GM23248 (cell line): Measurements from ENCODE around the gene SRP9. TPM values are rescaled to one million over a fixed set of nuclear protein-coding genes. Genes with fewer than 3 reads are reported as not detected.
A peak's percentile ranks its signal among the peaks of the same experiment; 100 is the strongest.

Experiments used
- DNase-seq: peaks from one replicate; pipeline ENCODE4 v3.0.0-alpha.2; 2015
- H2AFZ ChIP-seq: fragments of 200-600 bp; sonication (generic); 2 replicates; pipeline ENCODE4 v1.6.1; 2016; ENCODE audit warnings: antibody characterized with exemption
- H3F3A ChIP-seq: fragments of 200-600 bp; sonication (generic); 2 replicates; pipeline ENCODE4 v1.6.1; 2016; ENCODE audit warnings: mild to moderate bottlenecking, antibody characterized with exemption, mixed run types; ENCODE audit not compliant: insufficient read depth
- H3K27ac ChIP-seq: fragments of 200-600 bp; sonication (generic); 2 replicates; pipeline ENCODE4 v1.5.1; 2016; ENCODE audit warnings: mild to moderate bottlenecking
- H3K27me3 ChIP-seq: fragments of 200-600 bp; sonication (generic); replicated peaks from 2 replicates; pipeline ENCODE4 v1.6.1; 2016; ENCODE audit warnings: mild to moderate bottlenecking; ENCODE audit not compliant: insufficient read depth
- H3K36me3 ChIP-seq: fragments of 200-600 bp; sonication (generic); 2 replicates; pipeline ENCODE4 v1.6.1; 2016; ENCODE audit warnings: low read depth, mild to moderate bottlenecking
- H3K4me1 ChIP-seq: fragments of 200-600 bp; sonication (generic); 2 replicates; pipeline ENCODE4 v1.6.1; 2016; ENCODE audit warnings: mild to moderate bottlenecking; ENCODE audit not compliant: insufficient read depth
- H3K4me2 ChIP-seq: fragments of 200-600 bp; sonication (generic); one replicate; pipeline ENCODE4 v1.6.1; 2016; ENCODE audit warnings: mild to moderate bottlenecking; ENCODE audit not compliant: unreplicated experiment
- H3K4me3 ChIP-seq: fragments of 200-600 bp; sonication (generic); 2 replicates; pipeline ENCODE4 v1.5.1; 2016; ENCODE audit warnings: mild to moderate bottlenecking
- H3K79me2 ChIP-seq: fragments of 200-600 bp; sonication (generic); 2 replicates; pipeline ENCODE4 v1.6.1; 2016; ENCODE audit warnings: mild to moderate bottlenecking; ENCODE audit not compliant: insufficient read depth
- H3K9ac ChIP-seq: fragments of 200-600 bp; sonication (generic); 2 replicates; pipeline ENCODE4 v1.6.1; 2016; ENCODE audit warnings: mild to moderate bottlenecking
- H3K9me2 ChIP-seq: fragments of 200-600 bp; sonication (generic); 2 replicates; pipeline ENCODE4 v1.6.1; 2016; ENCODE audit warnings: mixed run types, mild to moderate bottlenecking, moderate library complexity; ENCODE audit not compliant: insufficient read depth
- H3K9me3 ChIP-seq: fragments of 200-600 bp; sonication (generic); one replicate; pipeline ENCODE4 v1.6.1; 2017; ENCODE audit warnings: low read depth
- H4K20me1 ChIP-seq: fragments of 200-600 bp; sonication (generic); 2 replicates; pipeline ENCODE4 v1.6.0; 2016; ENCODE audit not compliant: insufficient read depth
- EZH2 ChIP-seq: fragments of 200-600 bp; sonication (generic); IDR thresholded peaks from 2 replicates; pipeline ENCODE4 v1.6.1; 2018; ENCODE audit warnings: antibody characterized with exemption, mild to moderate bottlenecking; ENCODE audit not compliant: insufficient read depth, poor library complexity, severe bottlenecking
- EZH2phosphoT487 ChIP-seq: fragments of 200-600 bp; sonication (generic); IDR thresholded peaks from 2 replicates; pipeline ENCODE4 v1.6.1; 2018; ENCODE audit warnings: antibody characterized with exemption, moderate library complexity, mild to moderate bottlenecking, low read depth; ENCODE audit not compliant: insufficient read depth
- WGBS, 2 experiments: methylation state at CpG; one replicate each; pipeline ENCODE4 v1.1.6; 2015 to 2017; ENCODE audit warnings: low lambda C conversion rate in 2 of 2, low coverage in 1 of 2; ENCODE audit errors: missing lambda C conversion rate in 2 of 2; 5-methylcytosine and 5-hydroxymethylcytosine counted together
- in situ Hi-C: fragments of 300-500 bp; cut with MboI; formaldehyde crosslinking; loops from 2 replicates; pipeline ENCODE4 v1.15.0; 2020
- polyA plus RNA-seq: library from polyadenylated mRNA; unstranded; fragments of >200 nt; fragmentation: Nextera tagmentation; extraction: Ambion mirVana; gene quantifications from 2 replicates; pipeline ENCODE4 v1.2.1, GENCODE V29; 2016
- total RNA-seq: library from RNA; depleted of rRNA; stranded (reverse); fragments of >200 nt; shearing (Covaris generic); gene quantifications from 2 replicates; pipeline ENCODE4 v1.2.3, GENCODE V29; 2014; rRNA removed

Gene SRP9
- total RNA-seq (321 and 446 TPM in 2 replicates), polyA plus RNA-seq (415 and 419 TPM in 2 replicates)

GRCh38 chr1:225777583-225778336, at the start of gene SRP9:
Gene SRP9 (plus strand): TSS chr1:225777826. CDS start chr1:225777941, 115 bp downstream.
- in situ Hi-C loops: loop anchor here (10.0 kb wide), 2 partner anchors 233 to 303 kb away; no protein-coding TSS in a partner anchor
- DNase-seq: peak; percentile 100
- H4K20me1 ChIP-seq: 0 out of 2 replicates have a peak, but pooled peaks cover 1% of the 10 kb centered on the region
- peak within 1 kb of the TSS; percentile 99 for H3K4me2 ChIP-seq
- no peaks in the 10 kb centered on the region for H3K36me3 ChIP-seq
- no peaks in the 10 kb centered on the region for H3K9me3 ChIP-seq
- peak within 1 kb of the TSS; percentile 99 for H3K9ac ChIP-seq
- WGBS, 2 experiments: 0% methylated on average over 44 to 46 of the region's 46 CpGs
- TF ChIP-seq EZH2phosphoT487: no peak
- no peak for TF ChIP-seq EZH2
- no peaks in the 10 kb centered on the region for H3K27me3 ChIP-seq
- H2AFZ ChIP-seq: peak within 1 kb of the TSS; percentile 99
- H3K79me2 ChIP-seq: peaks cover 53% of the 10 kb centered on the region
- H3K4me3 ChIP-seq: peak within 1 kb of the TSS; percentile 100
- H3F3A ChIP-seq: peaks cover 10% of the 10 kb centered on the region
- H3K9me2 ChIP-seq: no peaks in the 10 kb centered on the region
- peak within 1 kb of the TSS; percentile 94 for H3K27ac ChIP-seq
- peaks cover 31% of the 10 kb centered on the region for H3K4me1 ChIP-seq

- no peaks in the 10 kb centered on the region for H3K27me3 ChIP-seq
- in situ Hi-C loops: no loop called here
- H3K4me2 ChIP-seq: no peak overlapping the region
- H3K9ac ChIP-seq: no peak overlapping the region
- H3K27ac ChIP-seq: no peak overlapping the region
- H2AFZ ChIP-seq: no peak overlapping the region
- H3K36me3 ChIP-seq: no peaks in the 10 kb centered on the region
- TF ChIP-seq EZH2phosphoT487 (no peak), EZH2 (no peak)
- no peak for DNase-seq
- H3K4me3 ChIP-seq: no peak overlapping the region
- H3K79me2 ChIP-seq: no peaks in the 10 kb centered on the region
- H3K4me1 ChIP-seq: peaks cover 15% of the 10 kb centered on the region
- peaks cover 14% of the 10 kb centered on the region for H3F3A ChIP-seq
- H4K20me1 ChIP-seq: no peaks in the 10 kb centered on the region
- H3K9me2 ChIP-seq: no peaks in the 10 kb centered on the region
- no peaks in the 10 kb centered on the region for H3K9me3 ChIP-seq
Measured at GRCh38 chr1:225731491-225731890, 46.1 kb upstream of the SRP9 start.

- Histone ChIP-seq H4K20me1 (no peaks in the 10 kb centered on the region), H3K36me3 (no peaks in the 10 kb centered on the region), H3K27me3 (no peaks in the 10 kb centered on the region), H3K4me3 (no peak overlapping the region), H3K9me2 (no peaks in the 10 kb centered on the region), H3K4me1 (peaks cover 27% of the 10 kb centered on the region), H2AFZ (no peak overlapping the region), H3K9me3 (no peaks in the 10 kb centered on the region), H3K79me2 (no peaks in the 10 kb centered on the region), H3K9ac (no peak overlapping the region), H3K4me2 (no peak overlapping the region), H3F3A (peaks cover 25% of the 10 kb centered on the region), H3K27ac (no peak overlapping the region)
- 89% methylated on average over 4 of the region's 4 CpGs for WGBS, 2 experiments
- TF ChIP-seq EZH2phosphoT487: no peak
- no peak for TF ChIP-seq EZH2
- no peak for DNase-seq
- in situ Hi-C loops: no loop called here
Measured at GRCh38 chr1:225733254-225733653, 44.4 kb upstream of the SRP9 start.

GRCh38 chr1:225735252-225736149, 42.1 kb upstream of the SRP9 start:
- H3K4me3 ChIP-seq: peak overlapping the region; percentile 50
- H2AFZ ChIP-seq: peak overlapping the region; percentile 57
- 21 to 22% methylated on average over 12 of the region's 12 CpGs for WGBS, 2 experiments

More at GRCh38 chr1:225735252-225736149, 42.1 kb upstream of the SRP9 start:
- no peaks in the 10 kb centered on the region for H3K36me3 ChIP-seq
- H3K79me2 ChIP-seq: no peaks in the 10 kb centered on the region
- peak overlapping the region; percentile 74 for H3K4me2 ChIP-seq
- in situ Hi-C loops: no loop called here
- no peaks in the 10 kb centered on the region for H3K27me3 ChIP-seq
- H3K9me2 ChIP-seq: no peaks in the 10 kb centered on the region
- peak; percentile 99 for DNase-seq
- H3K4me1 ChIP-seq: peaks cover 27% of the 10 kb centered on the region
- no peak for TF ChIP-seq EZH2
- no peak for TF ChIP-seq EZH2phosphoT487
- H3K9me3 ChIP-seq: no peaks in the 10 kb centered on the region
- peaks cover 25% of the 10 kb centered on the region for H3F3A ChIP-seq
- H3K9ac ChIP-seq: peak overlapping the region; percentile 79
- H3K27ac ChIP-seq: peak overlapping the region; percentile 96
- no peaks in the 10 kb centered on the region for H4K20me1 ChIP-seq
